Stimulated activated CD4-positive, alpha-beta T cell treated with anti-CD3 and anti-CD28 coated beads, Interleukin-4, amount 100 ng/mL, for 24 hours (primary cell): ENCODE data around the gene FAM210B.
"Not testable (repeated sequence)": the region's sequence is repeated elsewhere in the genome, so short reads cannot be mapped to it uniquely, and the experiment has no call there.

Experiments
- DNase-seq: peaks from one replicate; pipeline ENCODE4 v3.0.0-alpha.2; 2020

Gene FAM210B, protein sequence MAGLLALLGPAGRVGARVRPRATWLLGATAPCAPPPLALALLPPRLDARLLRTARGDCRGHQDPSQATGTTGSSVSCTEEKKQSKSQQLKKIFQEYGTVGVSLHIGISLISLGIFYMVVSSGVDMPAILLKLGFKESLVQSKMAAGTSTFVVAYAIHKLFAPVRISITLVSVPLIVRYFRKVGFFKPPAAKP

DNA sequence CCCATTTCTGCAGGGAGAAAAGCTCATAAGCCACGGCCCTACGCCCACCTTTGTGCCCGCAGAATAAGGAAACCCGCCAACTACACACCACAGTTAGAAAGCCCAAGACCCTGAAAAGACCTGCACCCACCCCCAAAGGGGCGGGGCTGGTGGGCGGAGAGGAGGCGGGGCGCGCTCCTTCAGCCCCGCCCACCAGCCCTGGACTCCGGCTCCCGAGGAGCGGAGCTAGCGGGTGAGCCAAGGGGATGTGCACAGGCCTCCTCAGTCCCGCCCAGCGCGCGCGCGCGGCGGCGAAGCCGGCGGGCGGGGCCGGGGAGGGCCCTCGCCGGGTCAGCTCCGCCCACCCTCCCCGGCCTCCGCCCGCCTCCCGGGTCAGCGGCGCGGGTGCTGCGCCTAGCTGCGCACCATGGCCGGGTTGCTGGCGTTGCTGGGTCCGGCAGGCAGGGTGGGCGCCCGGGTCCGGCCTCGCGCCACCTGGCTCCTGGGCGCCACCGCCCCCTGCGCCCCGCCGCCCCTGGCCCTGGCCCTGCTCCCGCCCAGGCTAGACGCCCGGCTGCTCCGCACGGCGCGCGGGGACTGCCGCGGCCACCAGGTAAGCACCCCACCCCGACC is at the start of gene FAM210B:
Gene FAM210B, plus strand, starts transcription at position 375 of the 612 bp plus-strand sequence. Its CDS starts 32 bp downstream, at position 407.
- peak; percentile 82 for DNase-seq

DNA sequence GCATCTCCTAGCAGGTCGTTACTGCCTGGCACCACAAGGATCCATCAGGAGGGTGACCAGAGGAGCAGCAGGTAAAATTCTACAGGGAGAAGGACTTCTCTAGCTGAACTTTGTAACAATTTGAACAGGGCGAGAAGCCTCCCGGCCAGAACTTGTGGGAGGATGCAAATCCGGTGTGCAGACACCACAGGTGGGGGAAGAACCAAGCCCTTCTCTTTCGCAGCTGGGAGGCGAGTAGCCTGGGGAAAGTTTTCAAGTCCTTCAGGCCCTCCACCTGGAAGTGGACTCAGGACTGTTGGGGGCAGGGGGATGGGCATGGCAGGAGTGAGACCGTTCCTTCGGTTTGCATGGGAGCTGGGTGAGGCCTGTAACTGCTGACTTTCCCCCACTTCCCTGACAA is 42.7 kb upstream of the FAM210B start:
- DNase-seq: no peak

DNA sequence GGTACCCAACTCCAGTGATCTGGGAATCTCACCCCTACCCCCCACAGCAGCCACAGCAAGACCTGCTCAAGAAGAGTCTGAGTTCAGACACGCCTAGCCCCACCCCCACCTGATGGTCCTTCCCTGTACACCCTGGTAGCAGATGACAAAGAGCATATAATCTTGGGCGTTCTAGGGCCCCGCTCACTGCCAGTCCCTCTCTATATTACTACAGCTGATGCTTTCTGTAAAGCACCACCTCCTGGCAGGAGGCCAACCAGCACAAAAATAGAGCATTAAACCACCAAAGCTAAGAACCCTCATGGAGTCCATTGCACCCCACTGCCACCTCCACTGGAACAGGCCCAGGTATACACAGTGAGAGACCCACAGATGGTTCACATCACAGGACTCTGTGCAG is 42.3 kb upstream of the FAM210B start:
- DNase-seq: no peak

DNA sequence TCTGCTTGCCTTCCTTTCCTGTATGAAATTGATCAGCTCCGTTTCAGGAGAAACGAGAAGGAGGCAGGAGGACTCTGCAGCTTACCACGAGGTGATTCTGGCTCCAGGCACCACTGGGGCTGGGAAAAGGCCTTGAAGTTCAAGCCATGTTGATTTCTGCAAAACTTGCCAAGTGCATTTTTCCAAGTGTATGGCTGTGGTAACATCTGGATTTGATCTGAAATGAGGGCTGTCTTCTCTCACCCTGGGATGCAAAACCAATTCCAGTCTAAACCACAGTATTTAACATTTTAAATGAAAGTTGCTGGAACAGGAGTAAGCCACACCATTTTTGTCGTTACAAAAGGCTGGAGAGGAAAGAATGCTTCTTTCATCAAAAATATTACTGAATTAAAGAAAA is 36.1 kb upstream of the FAM210B start:
- DNase-seq: no peak

DNA sequence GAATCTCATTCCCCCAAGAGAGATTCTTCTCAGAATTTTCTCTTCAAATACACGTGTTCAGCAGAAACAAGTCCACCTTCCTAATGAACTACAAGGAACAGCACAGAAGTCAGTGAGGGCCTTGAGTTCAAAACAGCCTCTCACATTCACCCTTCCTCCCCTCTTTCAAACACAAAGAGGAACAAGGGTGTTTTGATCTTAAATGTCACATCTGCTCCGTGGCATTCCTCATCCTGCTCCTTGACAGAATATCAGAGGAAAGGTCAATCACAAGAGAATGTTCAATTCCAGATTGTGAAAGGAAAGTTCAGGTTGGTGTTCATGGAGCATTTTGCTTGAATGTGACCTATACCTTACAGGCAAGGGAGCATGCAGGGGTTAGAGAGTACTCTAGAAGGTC is 35.6 kb upstream of the FAM210B start:
- no peak for DNase-seq

DNA sequence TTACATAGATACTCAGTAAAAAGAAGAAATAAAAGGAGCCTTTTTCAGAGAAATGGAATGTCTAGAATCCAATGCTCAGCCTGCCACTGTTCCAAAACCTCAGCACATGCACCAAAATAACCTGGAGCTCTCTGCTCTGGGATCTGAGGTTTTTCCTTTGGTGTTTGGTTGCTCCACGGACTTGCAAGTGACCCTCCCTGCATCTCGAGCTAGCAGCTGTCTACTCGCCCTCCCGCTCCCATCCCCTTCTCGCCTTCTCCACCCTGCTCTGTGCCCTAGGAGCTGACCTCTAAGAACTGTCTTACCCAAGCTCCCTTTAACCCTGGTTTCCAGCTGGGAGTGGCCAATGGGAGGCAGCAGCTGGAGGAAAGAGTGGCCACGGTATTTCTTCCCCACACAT is 35.1 kb upstream of the FAM210B start:
- no peak for DNase-seq

DNA sequence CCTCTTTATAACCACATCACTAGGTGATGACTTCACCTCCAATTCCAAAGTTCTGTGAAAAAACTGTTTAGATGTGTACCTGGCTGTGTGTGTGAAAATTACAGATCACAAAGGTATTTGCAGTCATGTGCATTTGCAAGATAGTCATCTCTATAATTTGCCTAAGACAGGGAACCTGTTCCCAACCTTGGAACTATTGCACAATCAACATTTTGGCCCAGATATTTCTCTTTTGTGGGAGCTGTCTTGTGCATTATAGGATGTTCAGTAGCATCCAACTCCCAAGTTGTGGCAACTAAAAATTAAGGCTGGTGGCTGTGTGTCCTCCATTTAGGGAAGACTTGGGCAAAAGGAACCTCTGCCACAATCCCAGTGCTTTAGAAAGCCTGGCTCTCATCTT is 34.0 kb upstream of the FAM210B start:
- DNase-seq: no peak

DNA sequence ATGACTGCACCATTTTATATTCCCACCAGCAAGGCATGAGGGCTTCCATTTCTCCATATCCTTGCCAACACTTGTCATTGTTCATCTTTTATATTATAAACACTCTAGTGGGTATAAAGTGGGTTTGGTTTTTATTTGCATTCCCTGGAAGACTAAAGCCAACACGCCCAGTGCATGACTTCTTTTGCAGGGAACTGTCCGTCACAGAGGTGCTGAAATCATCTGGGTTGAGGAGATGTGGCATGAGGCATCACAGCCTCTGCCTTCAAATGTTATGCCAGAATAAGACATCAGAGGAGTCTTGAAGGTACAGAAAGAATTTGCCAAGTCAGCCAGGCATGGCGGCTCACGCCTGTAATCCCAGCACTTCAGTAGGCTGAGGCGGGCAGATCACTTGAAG is 29.9 kb upstream of the FAM210B start:
- DNase-seq: no peak

DNA sequence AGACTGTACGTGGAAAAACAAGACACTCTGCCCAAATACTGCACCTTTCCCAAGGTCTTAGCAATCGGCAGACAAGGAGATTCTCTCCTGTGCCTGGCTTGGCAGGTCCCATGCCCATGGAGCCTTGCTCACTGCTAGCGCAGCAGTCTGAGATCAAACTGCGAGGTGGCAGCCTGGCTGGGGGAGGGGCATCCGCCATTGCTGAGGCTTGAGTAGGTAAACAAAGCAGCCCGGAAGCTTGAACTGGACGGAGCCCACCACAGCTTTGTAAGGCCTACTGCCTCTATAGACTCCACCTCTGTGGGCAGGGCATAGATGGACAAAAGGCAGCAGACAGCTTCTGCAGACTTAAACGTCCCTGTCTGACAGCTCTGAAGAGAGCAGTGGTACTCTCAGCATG is 22.1 kb upstream of the FAM210B start:
- DNase-seq: not testable (repeated sequence)

DNA sequence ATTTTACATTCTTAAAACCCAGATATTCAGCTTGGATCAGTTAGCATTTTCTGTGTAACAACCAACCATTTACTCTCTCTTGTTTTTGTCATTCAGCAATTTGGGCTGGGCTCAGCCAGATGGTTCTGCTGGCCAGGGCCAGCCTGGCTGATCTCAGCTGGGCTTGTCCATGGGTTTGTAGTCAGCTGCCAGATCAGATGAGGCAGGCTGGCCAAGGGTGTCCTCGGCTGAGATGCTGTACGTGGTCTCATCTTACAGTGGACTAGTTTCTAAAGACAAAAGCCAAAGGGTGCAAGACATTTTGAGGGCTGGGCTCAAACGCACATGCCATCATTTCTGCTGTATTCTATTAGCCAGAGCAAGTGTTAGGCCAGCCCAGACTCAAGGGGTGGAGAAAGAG is 16.0 kb upstream of the FAM210B start:
- DNase-seq: no peak

DNA sequence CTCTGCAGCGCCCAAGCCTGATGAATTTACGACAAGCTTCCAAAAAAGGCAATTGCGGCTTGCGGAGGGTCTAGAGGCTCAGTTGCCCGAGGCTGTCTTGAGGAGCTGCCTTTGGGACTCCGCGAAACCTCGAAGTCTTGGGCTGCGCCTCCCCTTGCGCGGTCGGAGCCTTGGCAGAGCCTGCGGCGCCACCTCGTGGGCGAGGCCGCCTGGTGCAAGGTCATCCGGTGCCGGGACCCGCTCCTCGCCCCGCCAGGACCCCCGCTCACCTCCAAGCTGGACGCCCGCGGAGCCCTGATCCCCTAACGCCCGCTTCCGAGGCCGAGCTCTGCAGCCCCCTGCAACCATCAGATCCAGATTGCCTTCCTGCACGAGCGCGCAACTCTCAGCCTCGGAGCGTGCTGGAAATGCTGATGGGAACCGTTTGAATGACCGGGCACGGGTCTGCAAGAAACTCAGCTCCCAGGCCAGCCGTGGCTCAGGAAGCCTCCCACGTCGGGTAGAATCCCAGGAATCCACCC is 14.9 kb upstream of the FAM210B start:
- peak; percentile 24 for DNase-seq

DNA sequence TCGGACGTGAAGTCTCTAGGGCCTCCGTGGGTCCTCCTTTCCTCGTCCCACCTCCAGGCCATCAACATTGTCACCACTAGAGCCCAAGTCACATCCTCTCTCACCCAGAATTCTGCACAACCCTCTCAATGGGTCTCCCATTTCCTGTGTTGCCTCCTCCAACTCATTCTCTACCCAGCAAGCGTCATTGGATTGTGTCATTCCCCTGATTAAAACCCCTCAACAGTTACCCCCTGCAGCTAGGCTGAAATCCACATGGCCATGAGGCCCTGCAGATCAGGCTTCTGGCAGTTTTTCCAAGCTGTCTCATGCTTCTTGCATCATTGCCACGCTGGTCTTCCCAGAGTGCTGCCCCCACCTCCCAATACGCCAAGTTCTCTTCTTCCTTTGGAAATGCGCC is 12.9 kb upstream of the FAM210B start:
- no peak for DNase-seq

DNA sequence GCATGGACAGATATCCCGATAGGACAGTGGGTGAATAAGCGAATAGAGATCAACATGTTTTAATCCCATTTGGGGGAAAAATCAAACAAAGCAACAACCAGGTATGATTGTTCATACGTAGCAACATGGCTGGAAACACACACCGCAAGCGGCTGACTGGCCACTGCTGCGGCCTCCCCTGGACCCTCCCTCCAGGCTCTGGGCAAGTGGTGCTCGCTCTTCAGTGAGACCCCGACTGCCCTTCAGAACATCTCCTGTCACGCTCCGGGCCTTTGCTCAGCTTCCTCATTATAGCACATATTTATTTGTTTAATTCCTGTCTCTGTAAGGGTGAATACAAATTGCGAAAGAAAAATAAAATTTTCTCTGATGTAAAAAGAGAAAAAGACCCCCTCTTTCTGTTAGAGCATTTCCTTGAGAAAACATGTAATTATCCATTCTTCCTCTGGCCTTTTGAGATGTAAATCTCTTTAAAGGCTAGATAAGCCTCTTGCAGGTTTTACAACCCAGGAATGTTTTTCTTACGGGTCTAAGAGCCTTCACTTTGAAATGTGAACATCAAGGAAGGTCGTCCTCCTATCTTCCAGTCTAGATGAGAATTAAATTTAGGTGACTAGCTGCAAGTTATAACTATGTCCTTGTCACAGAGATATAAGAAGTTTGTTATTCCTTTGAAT is 11.0 kb upstream of the FAM210B start:
- DNase-seq: no peak

DNA sequence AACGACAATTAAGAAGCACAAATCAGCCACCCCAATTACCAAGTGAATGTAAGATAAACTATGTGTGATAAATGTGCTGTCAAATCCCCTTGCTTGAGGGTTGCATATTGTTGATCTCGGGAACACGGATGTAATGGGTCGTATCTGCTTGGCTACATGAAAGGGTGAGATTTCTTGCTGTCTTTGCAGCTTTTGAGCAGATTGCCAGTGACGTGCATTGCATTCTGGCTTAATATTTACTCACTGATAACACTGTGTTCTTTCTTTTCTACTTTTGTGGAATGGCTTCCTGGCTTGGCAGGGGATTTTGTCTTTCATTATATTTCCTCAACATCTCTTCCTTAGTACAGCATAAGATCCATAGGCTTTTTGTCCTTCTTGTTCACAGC is 10.5 kb upstream of the FAM210B start:
- no peak for DNase-seq

DNA sequence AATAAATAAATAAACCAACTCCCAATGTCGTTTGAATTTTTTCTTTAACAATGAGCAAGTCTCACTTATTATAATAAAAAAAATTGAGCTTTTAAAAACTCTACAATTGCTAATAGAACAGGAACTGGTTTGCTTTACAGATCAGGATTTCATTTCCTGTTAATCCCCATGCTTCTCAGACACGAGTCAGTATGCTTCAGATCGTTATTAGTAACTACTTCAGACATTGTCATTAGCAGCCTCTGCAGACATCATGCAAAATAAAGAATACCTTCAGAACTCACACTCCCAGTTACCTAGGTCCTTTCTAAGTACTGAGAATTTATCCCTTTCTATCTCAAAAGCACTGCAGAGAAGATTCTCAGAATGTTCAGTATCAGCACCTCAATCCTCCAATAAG is 10.0 kb upstream of the FAM210B start:
- no peak for DNase-seq

DNA sequence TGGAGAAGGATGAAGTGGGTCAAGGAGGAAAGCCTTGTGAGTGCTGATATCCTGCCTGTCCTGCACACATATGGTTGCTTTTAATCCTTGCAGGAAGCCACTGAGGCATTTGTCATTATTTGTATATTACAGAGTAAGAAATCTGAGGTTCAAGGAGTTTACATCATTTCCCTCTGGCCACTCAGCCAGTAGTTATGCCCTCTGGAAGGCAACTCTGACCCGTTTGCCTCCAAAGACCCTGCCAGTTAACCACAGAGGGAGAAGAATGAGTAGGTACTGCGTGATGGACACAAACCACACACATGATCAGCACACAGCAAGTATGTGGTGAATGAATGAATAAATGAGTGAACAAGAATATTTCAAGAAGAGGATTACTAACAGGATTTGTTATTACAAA is 7.9 kb upstream of the FAM210B start:
- no peak for DNase-seq

DNA sequence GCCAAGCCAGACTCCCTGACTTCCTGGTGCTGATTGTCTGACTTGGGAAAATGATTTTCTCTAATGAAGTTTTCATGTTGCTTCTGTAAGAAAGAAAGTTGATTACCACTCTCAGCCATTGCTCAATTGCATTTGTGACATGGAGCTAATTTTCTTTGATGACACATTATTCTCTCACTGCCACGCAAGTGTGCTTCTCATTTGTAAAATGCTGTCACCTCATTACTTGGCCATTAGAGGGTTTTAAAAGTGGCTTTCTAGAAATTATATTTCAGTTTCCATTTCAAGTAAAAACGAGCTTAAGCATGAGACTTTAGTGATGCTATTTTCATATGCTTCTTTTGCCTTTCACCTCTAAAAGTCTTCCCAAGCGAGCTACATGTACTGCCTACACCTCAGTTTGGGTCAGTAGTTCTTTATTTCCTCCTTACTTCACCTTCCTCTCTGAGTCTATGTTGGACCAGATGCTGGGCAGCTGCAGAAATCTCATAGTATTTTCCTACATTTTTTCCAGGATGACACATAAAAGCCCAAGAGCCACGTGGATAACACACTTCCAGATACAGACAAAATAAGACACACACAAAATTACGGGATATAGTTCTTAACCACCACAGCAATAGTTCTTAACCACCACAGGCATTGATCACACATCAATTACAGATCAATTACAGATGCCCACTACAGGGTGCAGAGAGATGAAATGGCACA is 6.3 kb upstream of the FAM210B start:
- DNase-seq: no peak

DNA sequence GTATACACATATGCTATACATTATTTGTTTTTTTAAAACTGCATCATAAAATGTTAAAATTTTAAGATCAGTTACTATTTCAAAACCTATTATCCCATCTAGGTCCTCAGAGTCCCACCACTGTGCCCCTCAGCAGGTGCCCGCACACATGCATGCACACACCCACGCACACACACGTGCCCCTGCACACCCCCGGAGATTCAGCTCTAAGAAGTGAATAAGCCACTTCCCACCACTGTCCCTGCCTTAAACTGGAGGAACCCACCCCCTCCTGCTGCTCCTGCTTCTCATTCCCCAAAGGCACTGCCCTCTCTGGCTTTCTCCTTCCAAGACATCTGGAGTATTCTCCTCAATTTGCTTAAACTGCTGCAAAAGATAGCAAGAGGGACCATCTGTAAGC is 5.4 kb upstream of the FAM210B start:
- no peak for DNase-seq

DNA sequence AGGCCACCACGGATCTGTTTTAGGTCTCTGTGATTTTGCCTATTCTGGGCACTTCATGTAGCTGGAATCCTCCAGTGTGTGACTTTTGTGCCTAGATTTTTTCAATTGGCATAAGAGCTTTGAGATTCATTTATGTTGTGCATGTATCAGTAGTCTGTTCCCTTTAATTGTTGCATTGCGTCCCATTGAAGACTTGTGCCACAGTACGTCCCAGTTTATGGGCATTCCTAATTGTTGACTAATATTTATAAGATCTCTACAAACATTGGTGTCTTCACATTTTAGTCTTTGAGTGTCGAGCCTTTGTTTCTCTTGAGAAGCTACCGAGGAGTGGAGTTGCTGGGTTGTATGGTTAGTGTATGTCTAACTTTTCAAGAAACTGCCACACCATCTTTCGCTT is 704 bp upstream of the FAM210B start:
- no peak for DNase-seq

DNA sequence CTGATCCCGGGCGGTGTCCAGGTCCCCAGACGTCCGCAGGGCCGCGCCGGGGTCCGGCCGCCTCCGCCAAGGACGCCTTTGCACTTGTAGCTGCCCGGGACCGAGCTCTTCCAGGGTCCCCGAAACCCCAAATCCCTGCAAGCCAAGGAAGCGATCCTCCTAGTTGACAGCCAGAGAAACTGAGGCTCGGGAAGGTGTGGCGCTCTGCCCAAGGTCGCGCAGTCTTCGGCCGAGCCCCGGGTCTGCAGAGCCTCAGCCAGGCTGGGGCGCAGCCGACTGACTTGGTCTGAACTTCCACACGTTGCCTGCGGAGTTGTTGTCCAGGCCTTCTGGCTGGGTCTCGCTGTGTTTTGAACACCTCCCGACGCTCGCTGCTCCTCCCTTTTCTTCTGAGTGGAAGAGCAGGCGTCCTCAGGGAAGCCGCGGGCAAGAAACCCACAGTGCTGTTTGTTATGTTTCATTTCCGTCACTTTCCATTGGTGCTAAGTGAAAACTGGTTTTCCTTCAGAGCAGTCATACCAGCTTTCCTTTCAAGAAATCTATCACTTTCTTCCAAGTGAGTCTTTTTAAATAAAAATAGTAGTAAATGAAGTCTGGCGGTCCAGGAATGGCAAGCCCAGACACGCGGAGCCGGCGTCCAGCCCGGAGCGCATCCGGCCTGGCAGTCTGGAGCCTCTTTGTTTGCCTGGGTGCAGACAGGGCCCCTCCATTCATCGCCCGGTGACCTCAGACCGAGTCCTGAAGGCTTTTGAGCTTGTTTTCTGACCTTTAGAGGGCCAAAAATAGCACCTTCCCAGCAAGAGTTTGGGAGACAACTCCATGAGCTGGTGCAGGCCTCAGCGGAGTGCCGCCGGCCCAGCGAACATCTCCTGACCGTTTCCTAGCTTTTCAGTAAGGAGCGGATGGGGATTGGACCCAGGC is 698 bp downstream of the FAM210B start:
- peak; percentile 13 for DNase-seq

DNA sequence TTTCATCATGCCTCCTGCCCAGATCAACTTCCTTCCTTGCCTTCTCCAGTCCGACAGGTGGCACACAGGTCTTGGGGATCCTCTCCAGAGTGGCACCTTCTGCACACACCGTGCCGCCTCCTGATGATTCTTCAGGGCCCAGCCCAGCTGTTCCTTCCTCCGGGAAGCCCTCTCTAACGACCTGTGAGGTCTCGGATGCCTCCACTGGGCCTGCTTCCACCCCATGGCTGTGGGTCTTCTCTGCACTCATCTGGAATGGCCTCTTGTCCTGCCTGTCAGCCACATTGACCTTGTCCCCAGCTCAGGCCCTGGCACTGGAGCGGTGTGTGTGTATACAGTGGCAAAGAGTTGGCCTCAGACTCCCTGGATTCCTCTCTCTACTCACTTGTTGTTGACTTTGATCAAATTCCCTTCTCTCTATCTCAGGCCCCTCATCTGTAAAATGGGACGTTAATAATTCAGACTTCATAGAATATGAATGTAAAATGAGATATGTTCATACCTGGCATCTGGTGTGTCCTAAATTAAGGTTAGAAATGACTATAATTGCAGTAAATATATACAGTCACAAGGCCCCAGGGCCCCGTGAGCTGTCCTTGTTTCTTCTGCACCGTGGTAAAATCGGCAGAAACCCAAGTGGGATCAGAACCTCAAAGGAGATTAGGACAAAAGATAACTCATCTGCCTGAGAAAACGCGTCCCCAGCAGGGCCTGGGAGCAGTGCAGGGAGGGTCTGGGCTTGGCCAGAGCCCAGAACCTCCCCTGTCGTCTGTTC is 1.5 kb downstream of the FAM210B start:
- DNase-seq: no peak

DNA sequence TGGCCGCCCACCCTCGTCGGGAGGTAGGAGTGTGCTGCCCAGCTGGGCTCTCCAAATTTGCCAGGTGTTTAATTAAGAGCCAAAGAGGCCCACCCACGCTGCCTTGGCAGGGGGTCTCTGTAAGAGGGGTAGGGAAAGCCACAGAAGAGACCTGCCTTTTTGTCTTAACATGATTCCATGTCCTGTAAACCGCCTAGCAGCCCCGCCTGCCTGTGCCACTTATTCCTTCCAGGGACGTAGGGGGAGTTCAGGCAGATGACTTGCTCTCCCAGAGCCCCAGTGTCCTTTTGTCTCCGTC is 2.1 kb downstream of the FAM210B start:
- DNase-seq: no peak
